Fibroblast of lung (primary cell): ENCODE data around the gene CTR9. TPM values are rescaled to one million over a fixed set of nuclear protein-coding genes. Genes with fewer than 3 reads are reported as not detected.

ENCODE experiments used
- DNase-seq, 2 donors: peaks; one replicate each; pipeline versions ENCODE4 v3.0.0 to v3.0.0-alpha.2; 2010; ENCODE audit warnings: low read depth in 2 of 2
- H2AFZ ChIP-seq: 2 replicates; pipeline ENCODE4 v1.5.1; 2012; ENCODE audit warnings: low read length, control low read depth, inconsistent platforms
- H3K27ac ChIP-seq: 2 replicates; pipeline ENCODE4 v1.5.1; 2011; ENCODE audit warnings: low read length, control low read depth; ENCODE audit not compliant: insufficient read depth
- H3K27me3 ChIP-seq: 2 replicates; pipeline ENCODE4 v1.5.1; 2011; ENCODE audit warnings: mild to moderate bottlenecking, low read length; ENCODE audit not compliant: control insufficient read depth, insufficient read depth
- H3K36me3 ChIP-seq: 2 replicates; pipeline ENCODE4 v1.5.1; 2011; ENCODE audit warnings: low read length; ENCODE audit not compliant: control insufficient read depth, insufficient read depth
- H3K4me1 ChIP-seq: 2 replicates; pipeline ENCODE4 v1.5.1; 2011; ENCODE audit warnings: low read length; ENCODE audit not compliant: control insufficient read depth, insufficient read depth; ENCODE audit errors: extremely low read depth
- H3K4me2 ChIP-seq: 2 replicates; pipeline ENCODE4 v1.5.1; 2011; ENCODE audit warnings: low read length, control low read depth; ENCODE audit not compliant: insufficient read depth; ENCODE audit errors: extremely low read depth
- H3K4me3 ChIP-seq, 4 experiments: fragments of 200-600 bp in 1 of 4; sonication (generic) in 1 of 4; replicated peaks in 1 of 4; 2 replicates each; pipeline ENCODE4 v1.5.1; 2011 to 2016; ENCODE audit warnings: low read length in 4 of 4, low read depth in 3 of 4, mild to moderate bottlenecking in 3 of 4, control low read depth in 2 of 4, inconsistent platforms in 1 of 4, mixed read lengths in 1 of 4; ENCODE audit not compliant: insufficient read depth in 1 of 4; ENCODE audit errors: control extremely low read depth in 1 of 4
- H3K79me2 ChIP-seq: 2 replicates; pipeline ENCODE4 v1.5.1; 2012; ENCODE audit warnings: mild to moderate bottlenecking, low read length, inconsistent platforms; ENCODE audit not compliant: control insufficient read depth, insufficient read depth
- H3K9ac ChIP-seq: 2 replicates; pipeline ENCODE4 v1.5.1; 2011; ENCODE audit warnings: mild to moderate bottlenecking, low read length, control low read depth; ENCODE audit not compliant: insufficient read depth
- H3K9me3 ChIP-seq: 2 replicates; pipeline ENCODE4 v1.5.1; 2012; ENCODE audit warnings: low read depth, low read length; ENCODE audit not compliant: control insufficient read depth, insufficient read depth
- H4K20me1 ChIP-seq: 2 replicates; pipeline ENCODE4 v1.5.1; 2011; ENCODE audit warnings: low read length; ENCODE audit not compliant: control insufficient read depth, insufficient read depth; ENCODE audit errors: extremely low read depth
- EZH2 ChIP-seq: IDR thresholded peaks from 2 replicates; pipeline ENCODE4 v1.5.1; 2012; ENCODE audit warnings: low read length, control low read depth, mild to moderate bottlenecking; ENCODE audit errors: missing control alignments
- polyA plus RNA-seq, 2 donors: library from polyadenylated mRNA; depleted of rRNA in 1 of 2; stranded (reverse) in 1 of 2; unstranded in 1 of 2; fragments of >200 nt; gene quantifications; 2 replicates each; pipeline ENCODE4 v1.2.1, GENCODE V29; 2011 to 2012; ENCODE audit warnings: missing spikeins in 1 of 2
- total RNA-seq: library from RNA; depleted of rRNA; stranded (reverse); fragments of >200 nt; gene quantifications from 2 replicates; pipeline ENCODE4 v1.2.1, GENCODE V29; 2014
- TF ChIP-seq, protein P1 (sequence below), 2 donors: IDR thresholded peaks in 1 of 2; conservative IDR thresholded peaks in 1 of 2; 1 replicate in 1 of 2; 2 replicates in 1 of 2; pipeline ENCODE4 v1.5.1; 2011 to 2012; ENCODE audit warnings: low read length in 2 of 2, control low read depth in 1 of 2, inconsistent platforms in 1 of 2, low read depth in 1 of 2, mild to moderate bottlenecking in 1 of 2

CTR9 gene
- total and polyA plus RNA-seq, 2 donors (not counting 1 experiment from before 2014, with no cell fraction given), result 22.8 to 41.5 TPM

- no peak for DNase-seq
- Histone ChIP-seq H3K27me3 (no peaks in the 10 kb centered on the region), H3K9ac (no peak overlapping the region), H4K20me1 (no peaks in the 10 kb centered on the region), H2AFZ (no peak overlapping the region), H3K9me3 (no peaks in the 10 kb centered on the region), H3K79me2 (no peaks in the 10 kb centered on the region), H3K27ac (no peak overlapping the region), H3K4me1 (no peaks in the 10 kb centered on the region), H3K36me3 (no peaks in the 10 kb centered on the region), H3K4me3 (no peak overlapping the region), H3K4me2 (no peak overlapping the region)
- TF ChIP-seq EZH2, result no peak
- TF ChIP-seq, protein P1, sequence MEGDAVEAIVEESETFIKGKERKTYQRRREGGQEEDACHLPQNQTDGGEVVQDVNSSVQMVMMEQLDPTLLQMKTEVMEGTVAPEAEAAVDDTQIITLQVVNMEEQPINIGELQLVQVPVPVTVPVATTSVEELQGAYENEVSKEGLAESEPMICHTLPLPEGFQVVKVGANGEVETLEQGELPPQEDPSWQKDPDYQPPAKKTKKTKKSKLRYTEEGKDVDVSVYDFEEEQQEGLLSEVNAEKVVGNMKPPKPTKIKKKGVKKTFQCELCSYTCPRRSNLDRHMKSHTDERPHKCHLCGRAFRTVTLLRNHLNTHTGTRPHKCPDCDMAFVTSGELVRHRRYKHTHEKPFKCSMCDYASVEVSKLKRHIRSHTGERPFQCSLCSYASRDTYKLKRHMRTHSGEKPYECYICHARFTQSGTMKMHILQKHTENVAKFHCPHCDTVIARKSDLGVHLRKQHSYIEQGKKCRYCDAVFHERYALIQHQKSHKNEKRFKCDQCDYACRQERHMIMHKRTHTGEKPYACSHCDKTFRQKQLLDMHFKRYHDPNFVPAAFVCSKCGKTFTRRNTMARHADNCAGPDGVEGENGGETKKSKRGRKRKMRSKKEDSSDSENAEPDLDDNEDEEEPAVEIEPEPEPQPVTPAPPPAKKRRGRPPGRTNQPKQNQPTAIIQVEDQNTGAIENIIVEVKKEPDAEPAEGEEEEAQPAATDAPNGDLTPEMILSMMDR (conservative IDR thresholded peaks at IDR 0.05 in 1 of 2, IDR thresholded peaks at IDR 0.05 in 1 of 2; ENCODE audit: low read depth in 1 of 2, low read length in 2 of 2), result no peak
Observed at GRCh38 chr11:10716543-10717259, 34.3 kb upstream of the CTR9 start.

DNA sequence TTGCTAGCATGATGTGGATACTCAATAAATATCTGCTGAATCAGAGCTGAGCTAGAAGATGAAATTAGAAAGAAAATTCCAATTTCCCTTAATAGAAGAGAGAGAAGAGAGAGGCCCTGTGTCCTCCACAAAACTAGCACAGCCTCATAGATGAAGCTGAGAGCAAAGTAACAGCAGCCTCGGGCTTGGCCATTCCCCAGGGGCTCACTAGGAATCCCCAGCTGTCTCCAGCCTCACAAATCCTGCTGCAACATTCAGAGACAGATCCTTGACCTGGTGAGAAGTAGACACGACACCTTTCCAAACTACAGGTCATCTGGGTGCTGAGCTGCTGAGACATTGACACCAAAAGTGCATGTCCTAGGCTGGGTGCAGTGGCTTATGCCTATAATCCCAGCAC lies 31.4 kb upstream of the CTR9 start:
- Histone ChIP-seq H3K36me3 (no peaks in the 10 kb centered on the region), H4K20me1 (no peaks in the 10 kb centered on the region), H3K79me2 (no peaks in the 10 kb centered on the region), H3K9me3 (no peaks in the 10 kb centered on the region), H3K4me1 (no peaks in the 10 kb centered on the region), H3K4me3 (no peak overlapping the region), H3K4me2 (no peak overlapping the region), H2AFZ (no peak overlapping the region), H3K27ac (no peak overlapping the region), H3K27me3 (no peaks in the 10 kb centered on the region), H3K9ac (no peak overlapping the region)
- DNase-seq, result no peak
- TF ChIP-seq, protein P1 (conservative IDR thresholded peaks at IDR 0.05 in 1 of 2, IDR thresholded peaks at IDR 0.05 in 1 of 2; ENCODE audit: low read depth in 1 of 2, low read length in 2 of 2), result no peak
- no peak for TF ChIP-seq EZH2

GRCh38 chr11:10720881-10721376 lies 30.1 kb upstream of the CTR9 start:
- Histone ChIP-seq H2AFZ (no peak overlapping the region), H3K4me2 (no peak overlapping the region), H4K20me1 (no peaks in the 10 kb centered on the region), H3K79me2 (no peaks in the 10 kb centered on the region), H3K4me1 (peaks cover 2% of the 10 kb centered on the region), H3K4me3 (no peak overlapping the region), H3K9ac (no peak overlapping the region), H3K27ac (no peak overlapping the region), H3K36me3 (no peaks in the 10 kb centered on the region), H3K27me3 (no peaks in the 10 kb centered on the region), H3K9me3 (no peaks in the 10 kb centered on the region)
- DNase-seq, result no peak
- TF ChIP-seq, protein P1 (conservative IDR thresholded peaks at IDR 0.05 in 1 of 2, IDR thresholded peaks at IDR 0.05 in 1 of 2; ENCODE audit: low read depth in 1 of 2, low read length in 2 of 2), result no peak
- TF ChIP-seq EZH2, result no peak
